ENCODE results near the gene PRAC2.

DNA sequence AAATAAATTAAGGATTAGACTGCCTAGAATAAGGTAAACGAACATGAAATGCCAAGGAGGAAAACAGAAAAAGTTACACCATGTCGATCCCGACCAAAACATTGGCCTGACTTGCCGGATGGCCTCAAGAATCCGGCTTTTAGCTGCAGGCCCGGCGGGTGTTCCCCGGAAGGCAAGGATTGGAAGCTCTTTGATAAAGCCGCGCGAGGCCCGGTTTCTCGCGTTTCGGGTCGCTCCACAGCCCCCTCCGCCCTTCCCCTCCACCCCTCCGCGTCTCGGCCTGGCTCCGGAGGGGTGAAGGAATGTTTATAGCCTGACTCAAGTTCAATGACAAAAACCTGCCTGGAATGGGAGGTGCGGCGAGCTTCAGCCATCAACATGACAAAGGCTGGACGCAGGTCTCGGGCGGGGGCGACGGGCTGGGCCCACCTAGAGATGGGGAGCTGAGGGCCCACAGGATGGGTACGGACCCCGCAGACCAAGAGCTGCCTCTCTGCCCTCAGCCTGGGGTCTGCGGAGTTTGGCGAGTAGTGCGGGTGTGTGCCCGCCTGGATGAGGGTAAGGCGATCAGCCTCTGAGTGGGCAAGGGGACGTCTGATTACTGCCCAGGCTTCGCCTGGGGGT, 3.2 kb upstream of the PRAC2 start:
- no peak for TF ChIP-seq EP300 (IDR thresholded peaks at IDR 0.05)
- TF ChIP-seq, protein P1, sequence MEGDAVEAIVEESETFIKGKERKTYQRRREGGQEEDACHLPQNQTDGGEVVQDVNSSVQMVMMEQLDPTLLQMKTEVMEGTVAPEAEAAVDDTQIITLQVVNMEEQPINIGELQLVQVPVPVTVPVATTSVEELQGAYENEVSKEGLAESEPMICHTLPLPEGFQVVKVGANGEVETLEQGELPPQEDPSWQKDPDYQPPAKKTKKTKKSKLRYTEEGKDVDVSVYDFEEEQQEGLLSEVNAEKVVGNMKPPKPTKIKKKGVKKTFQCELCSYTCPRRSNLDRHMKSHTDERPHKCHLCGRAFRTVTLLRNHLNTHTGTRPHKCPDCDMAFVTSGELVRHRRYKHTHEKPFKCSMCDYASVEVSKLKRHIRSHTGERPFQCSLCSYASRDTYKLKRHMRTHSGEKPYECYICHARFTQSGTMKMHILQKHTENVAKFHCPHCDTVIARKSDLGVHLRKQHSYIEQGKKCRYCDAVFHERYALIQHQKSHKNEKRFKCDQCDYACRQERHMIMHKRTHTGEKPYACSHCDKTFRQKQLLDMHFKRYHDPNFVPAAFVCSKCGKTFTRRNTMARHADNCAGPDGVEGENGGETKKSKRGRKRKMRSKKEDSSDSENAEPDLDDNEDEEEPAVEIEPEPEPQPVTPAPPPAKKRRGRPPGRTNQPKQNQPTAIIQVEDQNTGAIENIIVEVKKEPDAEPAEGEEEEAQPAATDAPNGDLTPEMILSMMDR (IDR thresholded peaks at IDR 0.05), result no peak

Data from ovary (tissue), 3 donors.